ENCODE measurements around the gene ARHGAP26.

ARHGAP26 gene

GRCh38 chr5:143229426-143229895 is 459.3 kb downstream of the ARHGAP26 start:
- Histone ChIP-seq H3K4me3 (IDR thresholded peaks at IDR 0.05; ENCODE audit: insufficient read depth, low read depth, low read length) (no peak overlapping the region), H2AFZ (ENCODE audit: low read depth) (peak overlapping the region; percentile 43; the same call in 1 of the 2 replicates), H3K79me2 (ENCODE audit: insufficient read depth, low read depth) (no peaks in the 10 kb centered on the region), H3K9ac (peak overlapping the region; percentile 79), H3K4me2 (peak overlapping the region; percentile 98), H4K20me1 (ENCODE audit: insufficient read depth) (no peaks in the 10 kb centered on the region), H3K36me3 (ENCODE audit: insufficient read depth) (no peaks in the 10 kb centered on the region), H3K4me1 (ENCODE audit: low read depth, poor library complexity, severe bottlenecking) (peaks cover 77% of the 10 kb centered on the region), H3K27ac (peak overlapping the region; percentile 97), H3K27me3 (ENCODE audit: insufficient read depth, low read depth) (no peaks in the 10 kb centered on the region)
- TF ChIP-seq CTCF (conservative IDR thresholded peaks at IDR 0.05; ENCODE audit: low read depth, low read length): no peak

GRCh38 chr5:143229896-143230675 is 459.9 kb downstream of the ARHGAP26 start:
- TF ChIP-seq CTCF (conservative IDR thresholded peaks at IDR 0.05; ENCODE audit: low read depth, low read length): no peak
- H3K4me3 ChIP-seq (IDR thresholded peaks at IDR 0.05; ENCODE audit: insufficient read depth, low read depth, low read length): no peak overlapping the region
- H3K9ac ChIP-seq: peak overlapping the region; percentile 79
- peak overlapping the region; percentile 97 for H3K27ac ChIP-seq
- H3K27me3 ChIP-seq (ENCODE audit: insufficient read depth, low read depth): no peaks in the 10 kb centered on the region
- peak overlapping the region; percentile 98 for H3K4me2 ChIP-seq
- H3K36me3 ChIP-seq (ENCODE audit: insufficient read depth): no peaks in the 10 kb centered on the region
- H4K20me1 ChIP-seq (ENCODE audit: insufficient read depth): no peaks in the 10 kb centered on the region
- H3K4me1 ChIP-seq (ENCODE audit: low read depth, poor library complexity, severe bottlenecking): peaks cover 77% of the 10 kb centered on the region
- H3K79me2 ChIP-seq (ENCODE audit: insufficient read depth, low read depth): no peaks in the 10 kb centered on the region
- H2AFZ ChIP-seq (ENCODE audit: low read depth): peak overlapping the region; percentile 43; the same call in 1 of the 2 replicates

- Histone ChIP-seq H3K9ac (peak overlapping the region; percentile 79), H3K79me2 (ENCODE audit: insufficient read depth, low read depth) (no peaks in the 10 kb centered on the region), H3K36me3 (ENCODE audit: insufficient read depth) (no peaks in the 10 kb centered on the region), H3K27me3 (ENCODE audit: insufficient read depth, low read depth) (no peaks in the 10 kb centered on the region), H3K4me1 (ENCODE audit: low read depth, poor library complexity, severe bottlenecking) (peaks cover 72% of the 10 kb centered on the region), H2AFZ (ENCODE audit: low read depth) (peak overlapping the region; percentile 43), H3K27ac (peak overlapping the region; percentile 97), H4K20me1 (ENCODE audit: insufficient read depth) (no peaks in the 10 kb centered on the region), H3K4me2 (peak overlapping the region; percentile 98), H3K4me3 (IDR thresholded peaks at IDR 0.05; ENCODE audit: insufficient read depth, low read depth, low read length) (no peak overlapping the region)
- TF ChIP-seq CTCF (conservative IDR thresholded peaks at IDR 0.05; ENCODE audit: low read depth, low read length): no peak
Measured at GRCh38 chr5:143230676-143230996, 460.5 kb downstream of the ARHGAP26 start.

- H2AFZ ChIP-seq (ENCODE audit: low read depth): peak overlapping the region; percentile 43
- TF ChIP-seq CTCF (conservative IDR thresholded peaks at IDR 0.05; ENCODE audit: low read depth, low read length): no peak
- H3K4me1 ChIP-seq (ENCODE audit: low read depth, poor library complexity, severe bottlenecking): peaks cover 65% of the 10 kb centered on the region
- H3K4me2 ChIP-seq: peak overlapping the region; percentile 98
- peak overlapping the region; percentile 79; the same call in 1 of the 2 replicates for H3K9ac ChIP-seq
- no peaks in the 10 kb centered on the region for H3K79me2 ChIP-seq (ENCODE audit: insufficient read depth, low read depth)
- no peaks in the 10 kb centered on the region for H3K27me3 ChIP-seq (ENCODE audit: insufficient read depth, low read depth)
- no peaks in the 10 kb centered on the region for H4K20me1 ChIP-seq (ENCODE audit: insufficient read depth)
- peak overlapping the region; percentile 97 for H3K27ac ChIP-seq
- no peak overlapping the region for H3K4me3 ChIP-seq (IDR thresholded peaks at IDR 0.05; ENCODE audit: insufficient read depth, low read depth, low read length)
- no peaks in the 10 kb centered on the region for H3K36me3 ChIP-seq (ENCODE audit: insufficient read depth)
Measured at GRCh38 chr5:143231416-143231815, 461.2 kb downstream of the ARHGAP26 start.
